ENCODE measurements around the gene SYT8. TPM values are rescaled to one million over a fixed set of nuclear protein-coding genes. Genes with fewer than 3 reads are reported as not detected.

The SYT8 gene
- total RNA-seq, 1 donor from 2014 or later = not detected

- Histone ChIP-seq H2AFZ (replicated peaks) (no peak overlapping the region), H3K36me3 (no peaks in the 10 kb centered on the region), H3K9me3 (ENCODE audit: low read depth) (no peaks in the 10 kb centered on the region), H3K27me3 (no peaks in the 10 kb centered on the region), H3K27ac (no peak overlapping the region), H3K9ac (no peak overlapping the region), H3K79me2 (ENCODE audit: low read depth) (no peaks in the 10 kb centered on the region), H3F3A (ENCODE audit: low read depth) (no peaks in the 10 kb centered on the region), H3K4me2 (no peak overlapping the region), H3K4me3 (no peak overlapping the region), H4K20me1 (ENCODE audit: low read depth) (no peaks in the 10 kb centered on the region), H3K4me1 (peaks cover 5% of the 10 kb centered on the region)
- no peak overlapping the region for H3K27ac Mint-ChIP-seq
- no peaks in the 10 kb centered on the region for H3K9me3 Mint-ChIP-seq
- no peak for TF ChIP-seq EZH2 (IDR thresholded peaks at IDR 0.05)
- TF ChIP-seq EZH2phosphoT487 (IDR thresholded peaks at IDR 0.05) = no peak
- TF ChIP-seq, protein P1, sequence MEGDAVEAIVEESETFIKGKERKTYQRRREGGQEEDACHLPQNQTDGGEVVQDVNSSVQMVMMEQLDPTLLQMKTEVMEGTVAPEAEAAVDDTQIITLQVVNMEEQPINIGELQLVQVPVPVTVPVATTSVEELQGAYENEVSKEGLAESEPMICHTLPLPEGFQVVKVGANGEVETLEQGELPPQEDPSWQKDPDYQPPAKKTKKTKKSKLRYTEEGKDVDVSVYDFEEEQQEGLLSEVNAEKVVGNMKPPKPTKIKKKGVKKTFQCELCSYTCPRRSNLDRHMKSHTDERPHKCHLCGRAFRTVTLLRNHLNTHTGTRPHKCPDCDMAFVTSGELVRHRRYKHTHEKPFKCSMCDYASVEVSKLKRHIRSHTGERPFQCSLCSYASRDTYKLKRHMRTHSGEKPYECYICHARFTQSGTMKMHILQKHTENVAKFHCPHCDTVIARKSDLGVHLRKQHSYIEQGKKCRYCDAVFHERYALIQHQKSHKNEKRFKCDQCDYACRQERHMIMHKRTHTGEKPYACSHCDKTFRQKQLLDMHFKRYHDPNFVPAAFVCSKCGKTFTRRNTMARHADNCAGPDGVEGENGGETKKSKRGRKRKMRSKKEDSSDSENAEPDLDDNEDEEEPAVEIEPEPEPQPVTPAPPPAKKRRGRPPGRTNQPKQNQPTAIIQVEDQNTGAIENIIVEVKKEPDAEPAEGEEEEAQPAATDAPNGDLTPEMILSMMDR (IDR thresholded peaks at IDR 0.05) = no peak
- H3K36me3 Mint-ChIP-seq = no peaks in the 10 kb centered on the region
- no peak overlapping the region for H3K4me3 Mint-ChIP-seq
- no peak for DNase-seq (ENCODE audit: low spot score)
- H3K27me3 Mint-ChIP-seq (ENCODE audit: insufficient read depth, low read depth) = no peaks in the 10 kb centered on the region
- H3K4me1 Mint-ChIP-seq = peaks cover 16% of the 10 kb centered on the region
Measured at GRCh38 chr11:1840780-1841480, 6.1 kb downstream of the SYT8 start.

- Mint-ChIP-seq H3K27ac (no peak overlapping the region), H3K36me3 (no peaks in the 10 kb centered on the region), H3K9me3 (no peaks in the 10 kb centered on the region), H3K4me3 (no peak overlapping the region), H3K27me3 (ENCODE audit: insufficient read depth, low read depth) (no peaks in the 10 kb centered on the region), H3K4me1 (peaks cover 17% of the 10 kb centered on the region)
- Histone ChIP-seq H3K79me2 (ENCODE audit: low read depth) (no peaks in the 10 kb centered on the region), H3K27me3 (no peaks in the 10 kb centered on the region), H3K4me2 (no peak overlapping the region), H4K20me1 (ENCODE audit: low read depth) (no peaks in the 10 kb centered on the region), H3K27ac (no peak overlapping the region), H3K36me3 (no peaks in the 10 kb centered on the region), H3K4me1 (peaks cover 5% of the 10 kb centered on the region), H3K9ac (peak overlapping the region; percentile 13), H3F3A (ENCODE audit: low read depth) (no peaks in the 10 kb centered on the region), H3K4me3 (no peak overlapping the region), H3K9me3 (ENCODE audit: low read depth) (no peaks in the 10 kb centered on the region), H2AFZ (replicated peaks) (no peak overlapping the region)
- DNase-seq (ENCODE audit: low spot score) = no peak
- no peak for TF ChIP-seq EZH2 (IDR thresholded peaks at IDR 0.05)
- TF ChIP-seq, protein P1 (IDR thresholded peaks at IDR 0.05) = no peak
- TF ChIP-seq EZH2phosphoT487 (IDR thresholded peaks at IDR 0.05) = no peak
Measured at GRCh38 chr11:1841511-1842148, 6.8 kb downstream of the SYT8 start.

DNA sequence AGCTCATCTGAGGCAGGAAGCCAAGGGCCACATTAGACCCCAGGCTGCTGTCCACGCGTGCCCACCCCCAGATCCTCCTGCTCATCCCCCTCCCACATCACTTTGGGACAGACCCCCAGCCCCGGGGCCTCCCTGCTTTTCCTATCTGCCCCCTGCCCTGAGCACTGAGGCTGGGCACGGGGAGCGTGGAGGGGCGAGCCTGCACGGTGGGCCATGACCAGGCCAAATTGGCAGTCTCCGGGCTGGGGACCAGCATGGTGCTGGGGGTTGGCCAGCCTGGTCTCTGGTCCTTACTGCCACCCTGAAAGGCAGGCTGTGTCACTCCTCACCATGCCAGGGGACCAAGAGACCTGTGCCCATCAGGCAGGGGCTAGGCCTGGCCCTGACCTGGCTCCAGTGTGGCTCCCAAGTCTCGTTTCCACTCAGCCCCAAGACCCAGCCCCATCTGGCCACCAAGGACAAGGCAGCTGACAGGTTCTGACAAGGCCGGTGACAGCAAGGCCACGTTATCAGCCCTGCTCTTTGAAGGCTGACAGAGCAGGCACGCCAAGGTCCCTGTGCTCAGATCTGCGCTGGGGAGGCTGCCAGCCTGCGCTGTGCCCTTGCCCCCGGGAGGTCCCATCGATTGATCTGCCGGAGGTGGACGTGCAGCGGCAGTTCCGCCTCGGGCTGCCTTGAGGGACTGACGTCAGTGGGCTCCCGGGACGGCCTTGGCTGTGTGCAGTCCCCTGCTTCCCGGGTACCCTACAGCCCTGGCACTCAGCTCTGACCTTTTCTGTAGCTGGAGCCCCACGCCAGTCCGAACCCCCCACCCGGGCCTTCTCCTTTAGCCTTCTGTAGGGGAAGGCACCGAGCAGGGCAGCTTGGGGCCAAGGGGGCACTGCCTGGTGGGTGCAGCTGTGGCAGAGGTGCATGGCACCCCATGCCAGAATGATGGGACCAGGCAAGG lies 7.6 kb downstream of the SYT8 start:
- peaks cover 2% of the 10 kb centered on the region for H3K27me3 Mint-ChIP-seq (ENCODE audit: insufficient read depth, low read depth)

More for the DNA sequence above, 7.6 kb downstream of the SYT8 start:
- no peak for DNase-seq (ENCODE audit: low spot score)
- no peak overlapping the region for H3K27ac Mint-ChIP-seq
- Histone ChIP-seq H3K79me2 (ENCODE audit: low read depth) (no peaks in the 10 kb centered on the region), H4K20me1 (ENCODE audit: low read depth) (no peaks in the 10 kb centered on the region), H3K27me3 (no peaks in the 10 kb centered on the region), H2AFZ (replicated peaks) (no peak overlapping the region), H3K9me3 (ENCODE audit: low read depth) (no peaks in the 10 kb centered on the region), H3K4me1 (peaks cover 5% of the 10 kb centered on the region), H3K36me3 (no peaks in the 10 kb centered on the region), H3K4me3 (no peak overlapping the region), H3F3A (ENCODE audit: low read depth) (no peaks in the 10 kb centered on the region), H3K4me2 (no peak overlapping the region), H3K9ac (peak overlapping the region; percentile 13), H3K27ac (no peak overlapping the region)
- TF ChIP-seq EZH2 (IDR thresholded peaks at IDR 0.05) (no peak), EZH2phosphoT487 (IDR thresholded peaks at IDR 0.05) (no peak)
- TF ChIP-seq, protein P1 (IDR thresholded peaks at IDR 0.05) = no peak
- no peak overlapping the region for H3K4me3 Mint-ChIP-seq
- peaks cover 18% of the 10 kb centered on the region for H3K4me1 Mint-ChIP-seq
- no peaks in the 10 kb centered on the region for H3K9me3 Mint-ChIP-seq
- H3K36me3 Mint-ChIP-seq = no peaks in the 10 kb centered on the region

Data from neural progenitor cell (in vitro differentiated cells).